NCI-H345 treated with DMSO at 0.1 percent for 48 hours (cell line): ENCODE results near the gene DAPK3.
"Not testable (repeated sequence)": the region's sequence is repeated elsewhere in the genome, so short reads cannot be mapped to it uniquely, and the experiment has no call there.

Experiments used
- DNase-seq: peaks from one replicate; lab custom pipeline; 2025; ENCODE audit not compliant: unreplicated experiment; lab: John Stamatoyannopoulos, UW

DAPK3 gene

DNA sequence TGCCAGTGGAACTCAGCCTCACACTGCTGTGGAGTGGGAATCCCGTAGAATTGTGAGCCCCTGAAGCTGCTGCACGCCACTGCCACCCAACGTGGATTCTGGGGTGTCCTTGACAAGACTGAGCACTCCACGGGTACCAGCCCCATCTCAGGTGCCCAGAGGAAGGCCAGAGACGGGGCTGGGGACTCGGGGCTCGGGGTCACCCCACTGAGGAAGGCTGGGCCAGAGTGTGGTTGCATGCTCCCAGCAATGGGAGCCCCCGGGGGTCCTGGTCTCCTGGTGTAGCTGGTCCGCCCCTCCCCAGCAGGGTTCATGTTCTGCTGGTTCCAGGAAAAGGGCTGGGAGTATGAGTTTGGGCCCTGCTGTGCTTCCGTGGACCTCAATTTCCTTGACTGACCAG is 15.2 kb downstream of the DAPK3 start:
- no peak for DNase-seq

DNA sequence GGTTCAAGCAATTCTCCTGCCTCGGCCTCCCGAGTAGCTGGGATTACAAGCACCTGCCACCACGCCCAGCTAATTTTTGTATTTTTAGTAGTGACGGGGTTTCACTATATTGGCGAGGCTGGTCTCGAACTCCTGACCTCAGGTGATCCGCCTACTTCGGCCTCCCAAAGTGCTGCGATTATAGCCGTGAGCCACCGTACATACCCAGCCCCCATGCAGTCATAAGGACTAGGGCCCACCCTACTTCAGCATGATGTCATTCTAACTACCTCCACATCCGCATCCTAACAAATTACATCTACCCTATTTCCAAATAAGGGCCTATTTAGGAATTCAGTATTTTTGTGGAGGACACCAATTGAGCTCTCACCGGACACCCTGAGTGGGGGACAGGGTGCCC is 15.6 kb downstream of the DAPK3 start:
- DNase-seq: not testable (repeated sequence)

DNA sequence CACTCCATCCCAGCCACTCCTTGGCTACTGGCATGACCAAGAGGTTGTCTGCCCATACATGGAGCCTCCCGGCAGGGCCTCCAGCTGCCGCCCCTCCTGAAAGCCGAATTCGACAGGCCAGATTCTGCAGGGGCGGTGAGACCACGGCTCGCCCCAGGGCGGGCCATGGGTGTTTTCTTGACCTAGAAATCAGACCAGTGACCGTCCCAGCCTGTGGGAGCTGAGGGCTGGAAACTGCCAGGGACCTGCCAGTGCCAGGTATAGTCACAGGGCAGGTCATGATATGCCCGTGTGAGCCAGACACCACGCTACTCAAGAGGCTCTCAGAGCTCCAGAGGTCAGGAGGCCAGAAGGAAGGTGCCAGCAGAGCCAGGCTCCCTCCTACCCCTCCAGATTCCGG is 16.8 kb downstream of the DAPK3 start:
- no peak for DNase-seq

DNA sequence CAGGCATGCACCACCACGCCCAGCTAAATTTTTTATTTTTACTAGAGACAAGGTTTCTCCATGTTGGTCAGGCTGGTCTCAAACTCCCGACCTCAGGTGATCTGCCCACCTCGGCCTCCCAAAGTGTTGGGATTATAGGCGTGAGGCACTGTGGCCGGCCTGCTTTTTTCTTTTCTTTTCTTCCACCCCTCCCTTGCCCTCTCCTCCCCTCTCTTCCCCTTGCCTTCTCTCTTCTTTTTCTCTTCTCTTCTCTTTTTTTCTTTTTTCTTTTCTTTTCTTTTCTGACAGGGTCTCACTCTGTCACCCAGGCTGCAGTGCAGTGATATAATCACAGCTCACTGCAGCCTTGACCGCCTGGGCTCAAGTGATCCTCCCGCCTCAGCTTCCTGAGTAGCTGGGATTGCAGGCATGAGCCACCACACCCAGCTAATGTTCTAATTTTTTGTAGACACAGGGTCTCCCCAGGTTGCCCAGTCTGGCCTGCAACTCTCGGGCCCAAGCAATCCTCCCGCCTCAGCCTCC is 18.1 kb downstream of the DAPK3 start:
- DNase-seq: not testable (repeated sequence)

DNA sequence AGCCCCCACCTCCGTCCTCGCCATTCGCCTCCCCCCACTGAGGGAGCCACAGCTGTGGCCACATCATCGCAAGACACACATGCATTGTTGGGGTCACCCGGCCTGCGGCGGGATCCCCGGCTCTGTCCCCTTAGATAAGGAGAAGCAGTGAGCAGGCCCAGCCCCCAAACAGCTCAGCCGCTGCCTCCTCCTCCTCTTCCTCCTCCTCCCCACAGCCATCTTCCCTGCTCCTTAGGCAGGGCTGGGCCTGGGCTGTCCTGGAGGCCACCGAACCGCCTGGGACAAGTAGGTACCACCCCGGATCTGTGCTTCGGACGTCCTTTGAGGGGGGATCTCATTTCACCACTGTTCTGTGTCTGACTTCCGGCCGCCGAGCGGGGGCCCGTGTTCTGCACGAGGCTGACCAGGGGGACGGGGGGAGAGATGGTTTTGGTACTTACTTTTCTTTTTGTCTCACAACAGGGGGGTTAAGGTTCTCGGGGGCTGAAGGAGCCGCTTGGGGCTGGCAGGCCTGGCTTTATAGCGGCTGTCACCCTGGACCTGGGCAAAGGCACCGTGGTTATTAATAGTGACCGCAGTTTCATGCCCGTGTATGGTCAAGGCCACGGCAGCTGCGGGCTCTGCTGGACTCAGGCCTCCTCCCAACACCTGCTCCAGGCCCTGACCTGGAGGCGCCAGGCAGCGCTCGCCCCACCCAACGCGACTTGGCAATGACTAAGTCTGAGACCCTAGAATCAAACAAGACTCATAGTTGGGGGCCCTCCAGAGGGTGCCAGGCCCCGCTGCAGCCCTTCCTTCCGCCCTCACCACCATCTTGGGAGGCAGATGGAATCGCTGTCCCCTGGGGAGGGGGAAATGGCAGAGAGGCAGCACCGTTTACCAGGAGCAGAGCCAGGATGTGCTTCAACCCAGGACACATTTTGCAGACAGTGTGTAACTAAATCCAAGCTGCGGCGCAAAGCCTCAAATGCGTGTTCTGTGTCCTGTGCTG is 19.7 kb downstream of the DAPK3 start:
- no peak for DNase-seq

DNA sequence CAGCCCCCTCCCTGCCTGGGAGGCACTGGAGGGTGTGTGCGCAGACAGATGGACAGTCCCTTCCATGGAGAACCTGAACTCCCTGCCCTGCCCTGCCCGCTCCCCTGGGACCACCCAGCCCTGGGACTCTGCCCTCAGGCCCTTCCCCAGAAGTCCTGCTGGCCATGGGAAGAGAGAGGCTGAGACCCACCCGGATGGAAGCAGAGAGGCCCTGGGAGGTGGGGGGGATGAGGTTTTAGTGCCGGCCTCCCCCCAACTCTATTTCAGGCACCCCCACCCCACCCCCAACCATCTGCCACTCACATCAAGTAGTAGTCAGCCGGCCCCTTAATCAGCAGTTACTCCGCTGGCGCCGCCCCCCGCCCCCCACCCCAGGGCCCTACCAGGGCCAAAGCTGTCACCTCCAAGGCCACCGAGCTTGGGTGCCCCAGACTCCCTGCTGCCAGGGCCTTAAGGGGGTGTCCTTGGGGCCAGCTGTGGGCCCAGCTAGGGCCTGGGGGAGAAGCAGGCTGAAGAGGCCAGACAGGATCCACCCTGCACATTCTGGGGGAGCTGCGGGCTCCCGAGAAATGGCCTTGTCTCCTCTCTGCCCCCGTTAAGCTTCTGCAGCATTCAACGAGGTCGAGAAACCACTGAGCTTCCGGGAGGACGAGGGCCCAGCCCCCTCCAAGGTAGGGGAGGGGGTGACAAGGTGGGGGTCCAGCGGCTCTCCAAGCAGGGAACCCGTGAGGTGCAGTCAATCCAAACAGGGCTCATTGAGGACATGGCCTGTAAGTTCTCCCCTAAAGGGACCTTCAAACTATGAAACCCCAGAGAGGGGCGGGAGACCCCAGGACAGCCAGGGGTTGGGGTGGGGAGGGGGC is 20.7 kb downstream of the DAPK3 start:
- no peak for DNase-seq

DNA sequence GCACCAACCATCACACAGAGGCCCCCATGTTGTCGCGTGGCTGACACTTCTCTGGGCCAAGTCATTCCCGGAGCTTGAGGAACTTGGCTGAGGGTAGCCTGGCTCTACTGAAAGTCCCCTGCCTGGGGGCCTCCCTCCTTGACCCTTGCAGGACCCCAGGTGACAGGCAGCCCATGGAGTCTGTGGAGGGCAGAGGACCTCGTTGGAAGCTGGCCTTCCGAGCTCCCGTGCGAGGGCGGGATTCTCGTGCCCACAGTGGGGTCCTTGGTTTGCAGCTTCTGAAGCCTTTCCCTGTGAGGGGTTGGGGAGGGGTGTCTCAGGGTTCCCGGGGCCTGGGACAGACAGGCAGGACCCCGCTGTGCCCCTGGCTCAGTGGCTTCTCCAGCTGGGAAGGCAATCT is 21.6 kb downstream of the DAPK3 start:
- no peak for DNase-seq

DNA sequence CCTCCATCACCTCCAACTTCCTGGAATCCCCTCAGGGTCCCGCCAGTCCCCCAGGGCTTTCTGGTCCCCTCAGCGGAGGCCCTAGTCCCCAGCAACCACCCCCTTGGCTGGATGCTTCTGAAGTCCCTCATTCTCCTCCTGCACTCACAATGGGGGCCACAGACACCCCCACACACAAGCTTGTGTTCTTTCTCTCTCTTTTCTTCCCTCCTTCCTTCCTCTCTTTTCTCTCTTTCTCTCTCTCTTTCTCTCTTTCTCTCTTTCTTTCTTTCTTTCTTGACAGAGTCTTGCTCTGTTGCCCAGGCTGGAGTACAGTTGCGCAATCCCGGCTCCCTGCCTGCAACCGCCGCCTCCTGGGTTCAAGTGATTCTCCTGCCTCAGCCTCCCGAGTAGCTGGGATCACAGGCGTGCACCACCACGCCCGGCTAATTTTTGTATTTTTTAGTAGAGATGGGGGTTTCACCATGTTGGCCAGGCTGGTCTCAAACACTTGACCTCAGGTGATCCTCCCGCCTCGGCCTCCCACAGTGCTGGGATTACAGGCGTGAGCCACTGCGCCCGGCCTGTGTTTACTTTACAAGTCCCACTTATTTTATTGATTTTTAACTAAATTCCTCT is 23.5 kb downstream of the DAPK3 start:
- DNase-seq: not testable (repeated sequence)

DNA sequence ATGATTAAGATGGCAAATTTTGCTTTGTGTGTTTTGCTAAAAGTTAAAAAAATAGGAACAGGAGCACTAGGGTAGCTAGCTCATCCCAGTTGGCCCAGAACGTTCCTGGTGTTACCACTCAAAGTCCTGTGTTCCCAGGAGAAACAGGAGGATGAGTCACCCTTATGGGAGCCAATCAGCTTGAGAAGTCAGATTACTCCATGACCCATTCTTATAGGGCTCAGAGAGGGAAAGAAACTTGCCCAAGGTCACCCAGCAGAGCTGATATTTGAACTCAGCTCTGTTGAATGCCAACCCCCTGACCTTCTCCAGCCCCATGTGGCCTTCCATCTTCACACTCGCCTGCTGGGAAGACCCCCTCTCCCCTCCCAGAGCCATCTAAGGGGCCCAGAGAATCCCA is 25.1 kb downstream of the DAPK3 start:
- DNase-seq: no peak

DNA sequence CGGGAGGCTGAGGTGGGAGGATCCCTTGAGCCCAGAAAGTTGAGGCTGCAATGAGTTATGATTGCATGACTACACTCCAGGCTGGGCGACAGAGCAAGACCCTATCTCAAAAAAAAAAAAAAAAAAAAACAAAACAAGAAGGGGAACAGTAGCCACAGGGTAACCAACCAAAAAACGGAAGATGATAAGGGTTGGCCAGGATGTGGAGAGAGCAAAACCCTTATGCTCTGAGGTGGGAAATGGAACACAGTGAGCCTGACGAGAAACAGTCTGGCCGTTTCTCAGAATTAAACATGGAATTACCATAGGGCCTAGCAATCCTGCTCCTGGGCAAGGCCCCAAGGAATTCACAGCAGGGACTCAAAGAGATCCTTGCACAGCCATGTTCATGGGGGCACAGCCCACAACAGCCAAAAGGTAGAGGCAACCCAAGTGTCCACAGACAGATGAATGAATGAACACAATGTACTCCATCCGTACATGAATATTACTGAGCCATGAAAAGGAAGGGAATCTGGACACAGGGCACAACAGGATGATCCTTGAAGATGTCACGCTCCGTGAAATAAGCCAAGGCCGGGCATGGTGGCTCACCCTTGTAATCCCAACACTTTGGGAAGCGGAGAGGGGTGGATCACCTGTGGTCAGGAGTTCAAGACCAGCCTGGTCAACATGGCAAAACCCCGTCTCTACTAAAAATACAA is 26.7 kb downstream of the DAPK3 start:
- DNase-seq: no peak

DNA sequence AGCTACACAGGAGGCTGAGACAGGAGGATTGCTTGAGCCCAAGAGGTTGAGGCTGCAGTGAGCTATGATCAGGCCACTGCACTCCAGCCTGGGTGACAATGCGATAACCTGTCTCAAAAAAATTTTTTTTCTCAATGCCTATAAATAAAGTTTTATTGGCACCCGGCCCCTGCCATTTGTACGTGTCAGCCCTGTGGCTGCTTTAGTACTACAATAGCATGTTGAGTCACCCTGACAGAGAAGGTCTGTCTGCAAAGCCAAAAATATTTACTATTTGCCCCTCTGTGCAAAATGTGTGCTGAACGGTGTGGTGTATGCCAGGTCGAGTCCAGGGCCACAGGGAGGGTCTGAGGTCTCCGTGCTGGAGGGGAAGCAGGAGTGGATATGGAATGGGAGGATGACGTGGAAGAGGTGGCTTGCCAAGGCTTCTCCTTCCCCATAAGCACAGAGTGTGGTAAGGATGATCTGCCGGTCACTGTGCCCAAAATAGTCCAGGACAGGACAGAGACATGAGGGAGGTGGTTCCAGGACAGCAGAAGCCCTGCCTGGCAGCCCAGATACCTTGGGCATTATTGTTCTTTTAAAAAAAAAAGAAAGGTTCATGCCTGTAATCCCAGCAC is 28.0 kb downstream of the DAPK3 start:
- DNase-seq: no peak

DNA sequence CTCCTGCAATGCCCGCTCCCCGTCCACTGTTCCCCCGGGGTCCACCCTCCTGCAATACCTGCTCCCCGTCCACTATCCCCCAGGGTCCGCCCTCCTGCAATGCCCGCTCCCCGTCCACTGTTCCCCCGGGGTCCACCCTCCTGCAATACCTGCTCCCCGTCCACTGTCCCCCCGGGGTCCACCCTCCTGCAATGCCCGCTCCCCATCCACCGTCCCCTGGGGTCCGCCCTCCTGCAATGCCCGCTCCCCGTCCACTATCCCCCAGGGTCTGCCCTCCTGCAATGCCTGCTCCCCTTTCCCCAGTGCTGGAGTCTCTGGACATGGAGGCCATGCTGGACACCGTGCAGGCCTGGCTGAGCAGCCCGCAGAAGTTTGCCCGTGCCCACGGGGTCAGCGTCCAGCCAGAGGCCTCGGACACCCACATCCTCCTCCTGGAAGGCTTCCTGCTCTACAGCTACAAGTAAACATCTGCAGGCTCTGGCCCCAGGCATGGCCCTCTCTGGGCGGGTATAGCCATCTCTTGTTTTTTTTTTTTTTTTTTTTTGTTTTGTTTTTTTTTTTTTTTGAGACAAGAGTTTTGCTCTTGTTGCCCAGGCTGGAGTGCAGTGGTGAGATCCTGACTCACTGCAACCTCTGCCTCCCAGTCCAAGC is 32.5 kb downstream of the DAPK3 start:
- DNase-seq: not testable (repeated sequence)

DNA sequence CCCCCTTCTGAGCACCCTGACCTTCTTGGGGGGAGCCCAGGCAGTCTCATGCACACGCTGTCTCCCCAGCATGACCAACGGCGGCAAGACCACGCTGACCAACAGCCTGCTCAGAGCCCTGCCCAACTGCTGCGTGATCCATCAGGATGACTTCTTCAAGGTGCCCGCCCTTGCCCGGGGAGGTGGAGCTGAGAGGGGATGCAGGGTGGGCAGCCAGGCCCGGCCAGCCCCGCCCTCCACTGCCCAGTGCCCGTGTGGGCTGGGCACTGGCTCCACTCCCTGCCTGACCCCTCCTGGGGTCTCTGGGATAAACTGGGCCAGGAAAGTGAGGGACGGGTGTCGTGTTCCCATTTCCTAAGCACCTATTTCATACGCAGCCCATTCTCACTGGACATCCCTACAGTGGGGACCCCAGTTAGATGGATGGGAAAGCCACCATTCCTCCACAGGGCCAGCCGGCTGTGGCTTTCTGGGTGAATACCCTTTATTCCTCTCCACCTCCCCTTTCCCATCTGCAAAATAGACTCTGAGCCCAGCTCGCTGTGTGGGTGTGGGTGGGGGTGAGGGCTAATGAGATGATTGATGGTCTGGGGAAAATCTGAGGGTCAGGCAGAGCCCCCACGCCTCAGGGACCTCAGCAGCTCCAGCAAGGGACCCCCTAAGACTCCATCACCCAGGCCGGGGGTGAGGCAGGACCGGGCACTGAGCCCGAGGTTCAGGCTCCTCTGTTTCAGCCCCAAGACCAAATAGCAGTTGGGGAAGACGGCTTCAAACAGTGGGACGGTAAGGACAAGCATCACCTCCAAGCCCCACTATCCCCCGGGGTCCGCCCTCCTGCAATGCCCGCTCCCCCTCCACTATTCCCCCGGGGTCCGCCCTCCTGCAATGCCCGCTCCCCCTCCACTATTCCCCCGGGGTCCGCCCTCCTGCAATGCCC is 34.1 kb downstream of the DAPK3 start:
- no peak for DNase-seq

DNA sequence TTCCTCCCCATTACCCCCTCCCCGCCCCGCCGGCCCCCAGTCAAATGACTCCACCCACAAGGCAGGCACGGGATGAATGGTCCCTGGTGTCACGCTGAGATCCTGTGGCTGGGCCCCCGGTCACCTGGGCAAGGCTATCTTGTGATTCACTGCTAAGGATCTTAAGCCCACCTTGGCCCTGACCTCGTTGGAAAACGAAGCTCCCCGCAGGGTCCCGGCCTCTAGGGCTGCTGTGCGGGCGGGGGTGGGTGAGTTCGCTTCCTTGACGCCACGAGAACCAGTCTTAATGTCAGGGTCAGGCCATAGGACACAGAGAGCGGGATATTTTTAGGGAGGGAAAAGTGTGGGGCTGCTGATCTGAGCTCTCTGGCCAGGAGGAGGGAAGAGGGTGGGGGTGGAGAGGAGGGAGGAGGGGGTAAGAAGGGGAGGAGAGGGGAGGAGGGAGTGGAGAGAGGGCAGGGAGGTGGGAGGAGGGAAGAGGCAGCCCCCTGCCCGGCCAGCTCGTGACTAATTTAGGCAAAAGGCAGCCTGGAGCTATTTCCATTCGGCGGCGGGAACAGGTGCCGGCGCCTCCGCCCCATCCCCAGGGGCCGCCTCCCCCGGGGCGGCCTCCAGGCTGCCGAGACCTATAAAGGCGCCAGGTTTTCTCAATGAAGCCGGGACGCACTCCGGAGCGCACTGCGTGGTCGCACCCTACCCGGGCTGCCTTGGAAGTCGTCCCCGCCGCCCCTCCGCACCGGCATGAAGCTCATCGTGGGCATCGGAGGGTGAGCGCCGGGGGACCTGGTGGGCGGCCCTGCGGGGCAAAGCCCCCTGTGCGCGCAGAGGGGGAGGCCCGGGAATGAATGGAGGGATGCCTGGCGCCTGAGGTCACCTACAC is 37.7 kb downstream of the DAPK3 start, which contains the start of gene NMRK2:
Gene NMRK2, plus strand, starts transcription at position 139 of the 880 bp plus-strand sequence. Its CDS starts 603 bp downstream, at position 742.
- peak; percentile 1 for DNase-seq

DNA sequence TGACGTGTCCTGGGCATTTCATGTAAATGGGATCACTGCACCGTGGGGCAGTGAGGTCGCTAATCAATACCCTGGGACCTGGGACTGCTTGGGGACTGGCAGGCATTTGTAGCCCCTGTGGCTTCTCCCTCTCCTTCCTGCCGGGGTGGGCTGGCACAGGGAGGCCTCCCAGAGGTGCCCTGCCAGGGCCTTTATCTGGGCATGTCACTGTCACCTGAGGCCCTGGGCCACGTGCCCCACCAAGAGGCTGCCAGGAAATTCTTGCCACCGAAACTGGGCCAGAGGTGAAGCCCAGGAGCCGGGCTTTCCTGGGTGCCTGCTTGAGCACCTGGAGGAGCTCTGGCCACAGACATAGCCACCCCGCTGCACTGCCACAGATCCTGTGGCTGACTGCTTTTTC is 39.9 kb downstream of the DAPK3 start:
- DNase-seq: no peak

DNA sequence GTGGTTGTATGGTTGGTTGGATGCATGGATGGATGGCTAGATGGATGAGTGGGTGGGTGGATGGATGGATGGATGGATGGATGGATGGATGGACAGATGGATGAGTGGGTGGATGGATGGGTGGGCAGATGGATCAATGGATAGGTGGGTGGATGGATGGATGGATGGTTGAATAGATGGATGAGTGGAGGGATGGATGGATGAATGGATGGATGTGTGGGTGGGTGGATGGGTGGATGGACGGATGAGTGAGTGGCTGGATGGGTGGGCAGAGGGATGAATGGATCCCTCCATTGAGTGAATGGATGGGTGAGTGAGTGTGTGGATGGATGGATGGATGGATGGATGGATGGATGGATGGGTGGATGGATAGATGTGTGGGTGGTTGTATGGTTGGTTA is 47.0 kb downstream of the DAPK3 start:
- no peak for DNase-seq

DNA sequence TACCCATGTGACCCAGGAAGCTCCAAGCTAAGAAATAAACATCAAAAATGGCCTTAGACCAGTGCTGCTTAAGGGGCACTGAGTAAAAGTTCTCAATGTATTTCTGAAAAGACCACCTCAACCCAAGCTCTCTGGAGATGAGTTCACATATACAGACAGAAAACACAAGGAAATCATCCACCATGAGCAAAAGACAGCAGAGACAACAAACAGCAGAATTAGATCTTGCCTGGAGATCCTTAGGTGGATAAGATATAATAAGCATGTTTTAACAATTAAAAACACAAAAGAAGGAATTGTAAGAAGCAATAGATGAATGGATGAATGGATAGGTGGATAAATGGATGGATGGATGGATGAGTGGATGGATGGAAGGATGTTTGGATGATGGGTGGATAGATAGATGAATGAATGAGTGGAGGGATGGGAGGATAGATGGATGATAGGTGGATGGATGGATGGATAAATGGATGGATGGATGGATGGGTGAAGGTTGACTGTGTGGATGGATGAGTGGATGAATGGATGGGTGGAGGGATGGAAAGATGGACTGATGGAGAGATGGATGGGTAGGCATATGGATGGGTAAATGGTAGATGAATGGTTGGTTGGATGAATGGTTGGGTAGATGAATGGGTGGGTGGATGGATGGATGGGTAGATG is 47.7 kb downstream of the DAPK3 start:
- no peak for DNase-seq
